ENCODE data around the gene MSTN.

The MSTN gene

GRCh38 chr2:190106783-190107182 lies 44.3 kb upstream of the MSTN start:
- H3K36me3 ChIP-seq (ENCODE audit: control insufficient read depth, insufficient read depth, low read length), result no peaks in the 10 kb centered on the region
- peaks cover 4% of the 10 kb centered on the region for H3K4me1 ChIP-seq
- H3K79me2 ChIP-seq, result no peaks in the 10 kb centered on the region
- no peak overlapping the region for H3K4me2 ChIP-seq (ENCODE audit: low read length)
- H3K27me3 ChIP-seq (ENCODE audit: control insufficient read depth, insufficient read depth, low read length), result no peaks in the 10 kb centered on the region
- H3K27ac ChIP-seq, result no peak overlapping the region
- no peak for TF ChIP-seq CTCF (IDR thresholded peaks at IDR 0.05)
- H3K4me3 ChIP-seq (ENCODE audit: low read depth, low read length), result no peak overlapping the region
- H2AFZ ChIP-seq, result no peak overlapping the region
- H3K9ac ChIP-seq, result no peak overlapping the region
- no peaks in the 10 kb centered on the region for H3K9me3 ChIP-seq (ENCODE audit: control insufficient read depth, low read length)

DNA sequence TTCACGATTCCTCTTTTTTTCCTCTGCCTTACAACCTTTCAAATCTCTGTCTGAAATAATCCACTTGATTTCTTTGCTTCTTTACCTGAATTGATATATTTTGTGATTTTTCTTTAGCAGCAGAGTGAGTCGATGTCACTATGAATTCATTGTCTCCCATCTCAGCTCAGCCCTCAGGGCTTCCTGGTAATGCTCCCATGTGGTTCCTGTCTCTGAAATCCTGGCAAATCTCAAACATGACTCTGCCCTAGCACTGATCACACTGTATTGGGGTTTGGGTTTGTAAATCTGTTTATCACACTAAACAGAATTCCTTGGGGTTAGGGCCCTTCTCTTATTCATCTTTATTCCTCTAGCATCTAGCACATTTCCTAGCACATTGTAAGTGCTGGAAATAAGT lies 43.0 kb upstream of the MSTN start:
- H3K9me3 ChIP-seq (ENCODE audit: control insufficient read depth, low read length), result no peaks in the 10 kb centered on the region
- H3K4me1 ChIP-seq, result no peaks in the 10 kb centered on the region
- TF ChIP-seq CTCF (IDR thresholded peaks at IDR 0.05), result no peak
- H2AFZ ChIP-seq, result no peak overlapping the region
- H3K79me2 ChIP-seq, result no peaks in the 10 kb centered on the region
- H3K27me3 ChIP-seq (ENCODE audit: control insufficient read depth, insufficient read depth, low read length), result no peaks in the 10 kb centered on the region
- no peak overlapping the region for H3K4me2 ChIP-seq (ENCODE audit: low read length)
- no peak overlapping the region for H3K9ac ChIP-seq
- no peak overlapping the region for H3K4me3 ChIP-seq (ENCODE audit: low read depth, low read length)
- H3K27ac ChIP-seq, result no peak overlapping the region
- H3K36me3 ChIP-seq (ENCODE audit: control insufficient read depth, insufficient read depth, low read length), result no peaks in the 10 kb centered on the region

DNA sequence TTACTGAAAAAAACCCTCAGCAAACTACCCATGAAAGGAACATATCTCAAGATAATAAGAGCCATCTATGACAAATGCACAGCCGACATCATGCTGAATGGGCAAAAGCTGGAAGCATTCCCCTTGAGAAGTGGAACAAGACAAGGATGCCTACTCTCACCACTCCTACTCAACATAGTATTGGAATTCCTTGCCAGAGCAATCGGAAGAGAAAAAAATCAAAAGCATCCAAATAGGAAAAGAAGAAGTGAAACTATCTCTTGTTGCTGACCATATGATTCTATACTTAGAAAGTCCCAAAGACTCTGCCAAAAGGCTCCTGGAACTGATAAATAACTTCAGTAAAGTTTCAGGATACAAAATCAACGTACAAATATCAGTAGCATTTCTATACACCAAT lies 40.6 kb upstream of the MSTN start:
- H2AFZ ChIP-seq, result no peak overlapping the region
- H3K9me3 ChIP-seq (ENCODE audit: control insufficient read depth, low read length), result no peaks in the 10 kb centered on the region
- no peaks in the 10 kb centered on the region for H3K79me2 ChIP-seq
- no peak overlapping the region for H3K4me2 ChIP-seq (ENCODE audit: low read length)
- H3K4me3 ChIP-seq (ENCODE audit: low read depth, low read length), result no peak overlapping the region
- no peak for TF ChIP-seq CTCF (IDR thresholded peaks at IDR 0.05)
- H3K9ac ChIP-seq, result no peak overlapping the region
- no peaks in the 10 kb centered on the region for H3K4me1 ChIP-seq
- H3K27ac ChIP-seq, result no peak overlapping the region
- no peaks in the 10 kb centered on the region for H3K27me3 ChIP-seq (ENCODE audit: control insufficient read depth, insufficient read depth, low read length)
- no peaks in the 10 kb centered on the region for H3K36me3 ChIP-seq (ENCODE audit: control insufficient read depth, insufficient read depth, low read length)

DNA sequence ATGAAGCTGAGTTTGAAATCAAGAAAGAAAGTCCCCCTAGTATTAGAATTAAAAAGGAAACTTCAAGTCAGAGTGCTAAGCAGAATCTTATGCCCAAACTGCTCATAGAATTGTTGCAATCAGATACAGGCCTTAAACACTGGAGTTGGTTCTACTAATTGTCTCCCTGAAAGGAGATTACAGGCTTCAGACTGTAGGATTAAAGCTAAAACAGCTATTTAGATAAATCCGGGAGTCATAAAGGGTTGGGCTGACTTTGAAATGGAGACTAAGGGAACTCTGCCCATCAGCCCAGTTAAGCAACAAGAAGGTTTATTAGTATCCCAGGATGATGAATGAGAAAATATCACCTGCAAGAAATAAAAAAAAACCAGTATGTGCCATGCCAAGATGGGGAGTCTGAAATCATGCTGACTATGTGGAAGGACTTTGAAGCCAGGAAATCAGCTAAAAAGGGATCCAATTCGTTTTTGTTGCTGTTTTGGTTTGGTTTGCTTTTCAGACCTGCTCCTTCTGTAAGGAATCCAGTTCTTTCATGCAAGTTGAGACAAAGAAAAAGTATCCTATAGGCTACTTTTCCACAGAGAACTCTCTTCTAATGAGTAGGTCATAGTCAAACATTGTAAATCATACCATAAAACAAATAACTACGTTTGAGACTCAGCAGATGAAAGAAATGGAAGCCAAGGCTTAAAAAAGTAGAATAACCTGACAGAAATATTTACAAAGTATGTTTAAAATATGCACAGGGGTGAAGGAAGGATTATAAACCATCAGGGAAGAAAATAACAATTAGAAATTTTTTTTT lies 37.6 kb upstream of the MSTN start:
- Histone ChIP-seq H3K9me3 (ENCODE audit: control insufficient read depth, low read length) (no peaks in the 10 kb centered on the region), H3K4me1 (no peaks in the 10 kb centered on the region), H3K4me2 (ENCODE audit: low read length) (no peak overlapping the region), H3K9ac (no peak overlapping the region), H3K27me3 (ENCODE audit: control insufficient read depth, insufficient read depth, low read length) (no peaks in the 10 kb centered on the region), H2AFZ (no peak overlapping the region), H3K79me2 (no peaks in the 10 kb centered on the region), H3K36me3 (ENCODE audit: control insufficient read depth, insufficient read depth, low read length) (no peaks in the 10 kb centered on the region), H3K4me3 (ENCODE audit: low read depth, low read length) (no peak overlapping the region), H3K27ac (no peak overlapping the region)
- no peak for TF ChIP-seq CTCF (IDR thresholded peaks at IDR 0.05)

DNA sequence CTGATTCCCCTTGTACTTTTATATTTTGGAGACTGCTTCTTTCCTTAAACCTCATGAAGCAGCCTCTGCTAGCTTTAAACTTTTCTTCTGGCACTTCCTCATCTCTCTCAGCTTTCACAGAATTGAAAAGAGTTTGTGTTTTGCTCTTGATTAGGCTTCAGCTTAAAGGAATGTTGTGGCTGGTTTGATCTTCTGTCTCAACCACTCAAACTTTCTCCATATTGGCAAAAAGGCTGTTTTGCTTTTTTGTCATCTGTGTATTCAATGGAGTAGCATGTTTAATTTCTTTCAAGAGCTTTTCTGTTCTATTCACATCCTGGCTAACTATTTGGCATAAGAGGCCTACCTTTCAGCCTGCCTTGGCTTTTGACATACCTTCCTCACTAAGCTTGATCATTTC lies 36.3 kb upstream of the MSTN start:
- no peak overlapping the region for H3K9ac ChIP-seq
- no peak overlapping the region for H3K4me2 ChIP-seq (ENCODE audit: low read length)
- H3K4me3 ChIP-seq (ENCODE audit: low read depth, low read length), result no peak overlapping the region
- H3K79me2 ChIP-seq, result no peaks in the 10 kb centered on the region
- no peak overlapping the region for H3K27ac ChIP-seq
- no peaks in the 10 kb centered on the region for H3K27me3 ChIP-seq (ENCODE audit: control insufficient read depth, insufficient read depth, low read length)
- TF ChIP-seq CTCF (IDR thresholded peaks at IDR 0.05), result no peak
- H2AFZ ChIP-seq, result no peak overlapping the region
- no peaks in the 10 kb centered on the region for H3K9me3 ChIP-seq (ENCODE audit: control insufficient read depth, low read length)
- no peaks in the 10 kb centered on the region for H3K36me3 ChIP-seq (ENCODE audit: control insufficient read depth, insufficient read depth, low read length)
- no peaks in the 10 kb centered on the region for H3K4me1 ChIP-seq

All from parathyroid adenoma (tissue), 2 donors.